Measurements from ENCODE around the gene ZNF580. TPM values are rescaled to one million over a fixed set of nuclear protein-coding genes. Genes with fewer than 3 reads are reported as not detected.

ZNF580 gene
- total RNA-seq, 2 experiments from 2014 or later: 24.4 to 50.0 TPM

GRCh38 chr19:55689411-55690108 is 48.8 kb downstream of the ZNF580 start:
- Histone ChIP-seq H3K36me3 (ENCODE audit: insufficient read depth, low read length) (peaks cover 100% of the 10 kb centered on the region), H3K4me3 (ENCODE audit: low read depth, low read length, poor library complexity, severe bottlenecking) (no peak overlapping the region), H3K4me2 (ENCODE audit: low read length) (no peak overlapping the region), H3K27ac (ENCODE audit: low read depth, low read length, poor library complexity, severe bottlenecking) (no peak overlapping the region), H3K79me2 (ENCODE audit: insufficient read depth, low read depth, low read length) (peaks cover 10% of the 10 kb centered on the region; the same call in 1 of the 2 replicates), H2AFZ (ENCODE audit: low read length) (no peak overlapping the region), H3K4me1 (ENCODE audit: insufficient read depth, low read length, poor library complexity, severe bottlenecking) (no peaks in the 10 kb centered on the region), H3K9me2 (ENCODE audit: insufficient read depth, low read length) (no peaks in the 10 kb centered on the region), H4K20me1 (ENCODE audit: insufficient read depth, low read length) (no peaks in the 10 kb centered on the region), H3K9me3 (ENCODE audit: low read length) (no peaks in the 10 kb centered on the region)
- BruUV-seq (replicated peaks): no TSS peak
- no peak for DNase-seq (ENCODE audit: low spot score)
- TF ChIP-seq EZH2phosphoT487 (IDR thresholded peaks at IDR 0.05; ENCODE audit: borderline replicate concordance, low read depth, low read length) (no peak), CTCF (conservative IDR thresholded peaks at IDR 0.05; ENCODE audit: low read length) (no peak)
- ChIA-PET CTCF (ENCODE audit: unreplicated experiment) (no interaction called here), POLR2A (no interaction called here)
- intact Hi-C loops (cut with micrococcal nuclease; ENCODE audit: unreplicated experiment): no loop called here

- Histone ChIP-seq H4K20me1 (ENCODE audit: insufficient read depth, low read length) (no peaks in the 10 kb centered on the region), H3K27ac (ENCODE audit: low read depth, low read length, poor library complexity, severe bottlenecking) (no peak overlapping the region), H3K36me3 (ENCODE audit: insufficient read depth, low read length) (peaks cover 100% of the 10 kb centered on the region), H3K9me3 (ENCODE audit: low read length) (no peaks in the 10 kb centered on the region), H3K4me1 (ENCODE audit: insufficient read depth, low read length, poor library complexity, severe bottlenecking) (no peaks in the 10 kb centered on the region), H3K79me2 (ENCODE audit: insufficient read depth, low read depth, low read length) (peaks cover 7% of the 10 kb centered on the region; the same call in 1 of the 2 replicates), H3K4me3 (ENCODE audit: low read depth, low read length, poor library complexity, severe bottlenecking) (no peak overlapping the region), H2AFZ (ENCODE audit: low read length) (no peak overlapping the region), H3K9me2 (ENCODE audit: insufficient read depth, low read length) (no peaks in the 10 kb centered on the region), H3K4me2 (ENCODE audit: low read length) (no peak overlapping the region)
- intact Hi-C loops (cut with micrococcal nuclease; ENCODE audit: unreplicated experiment): no loop called here
- no peak for TF ChIP-seq EZH2phosphoT487 (IDR thresholded peaks at IDR 0.05; ENCODE audit: borderline replicate concordance, low read depth, low read length)
- no peak for DNase-seq (ENCODE audit: low spot score)
- no TSS peak for BruUV-seq (replicated peaks)
- ChIA-PET POLR2A (no interaction called here), CTCF (ENCODE audit: unreplicated experiment) (no interaction called here)
Measured at GRCh38 chr19:55690109-55690768, 49.4 kb downstream of the ZNF580 start.

GRCh38 chr19:55690769-55691545 is 50.2 kb downstream of the ZNF580 start:
- H4K20me1 ChIP-seq (ENCODE audit: insufficient read depth, low read length): no peaks in the 10 kb centered on the region
- H3K9me3 ChIP-seq (ENCODE audit: low read length): no peaks in the 10 kb centered on the region
- CTCF ChIA-PET (ENCODE audit: unreplicated experiment): no interaction called here
- H3K36me3 ChIP-seq (ENCODE audit: insufficient read depth, low read length): peaks cover 100% of the 10 kb centered on the region
- intact Hi-C loops (cut with micrococcal nuclease; ENCODE audit: unreplicated experiment): no loop called here
- no peaks in the 10 kb centered on the region for H3K9me2 ChIP-seq (ENCODE audit: insufficient read depth, low read length)
- H2AFZ ChIP-seq (ENCODE audit: low read length): no peak overlapping the region
- H3K79me2 ChIP-seq (ENCODE audit: insufficient read depth, low read depth, low read length): peaks cover 7% of the 10 kb centered on the region; the same call in 1 of the 2 replicates
- POLR2A ChIA-PET: no interaction called here
- TF ChIP-seq CTCF (conservative IDR thresholded peaks at IDR 0.05; ENCODE audit: low read length): no peak
- no peak for TF ChIP-seq EZH2phosphoT487 (IDR thresholded peaks at IDR 0.05; ENCODE audit: borderline replicate concordance, low read depth, low read length)
- no peak overlapping the region for H3K27ac ChIP-seq (ENCODE audit: low read depth, low read length, poor library complexity, severe bottlenecking)
- BruUV-seq (replicated peaks): no TSS peak
- no peak overlapping the region for H3K4me2 ChIP-seq (ENCODE audit: low read length)
- no peak for DNase-seq (ENCODE audit: low spot score)
- H3K4me1 ChIP-seq (ENCODE audit: insufficient read depth, low read length, poor library complexity, severe bottlenecking): no peaks in the 10 kb centered on the region
- H3K4me3 ChIP-seq (ENCODE audit: low read depth, low read length, poor library complexity, severe bottlenecking): no peak overlapping the region

Data from OCI-LY7 (cell line).